ENCODE data around the gene RHCG.

The RHCG gene

DNA sequence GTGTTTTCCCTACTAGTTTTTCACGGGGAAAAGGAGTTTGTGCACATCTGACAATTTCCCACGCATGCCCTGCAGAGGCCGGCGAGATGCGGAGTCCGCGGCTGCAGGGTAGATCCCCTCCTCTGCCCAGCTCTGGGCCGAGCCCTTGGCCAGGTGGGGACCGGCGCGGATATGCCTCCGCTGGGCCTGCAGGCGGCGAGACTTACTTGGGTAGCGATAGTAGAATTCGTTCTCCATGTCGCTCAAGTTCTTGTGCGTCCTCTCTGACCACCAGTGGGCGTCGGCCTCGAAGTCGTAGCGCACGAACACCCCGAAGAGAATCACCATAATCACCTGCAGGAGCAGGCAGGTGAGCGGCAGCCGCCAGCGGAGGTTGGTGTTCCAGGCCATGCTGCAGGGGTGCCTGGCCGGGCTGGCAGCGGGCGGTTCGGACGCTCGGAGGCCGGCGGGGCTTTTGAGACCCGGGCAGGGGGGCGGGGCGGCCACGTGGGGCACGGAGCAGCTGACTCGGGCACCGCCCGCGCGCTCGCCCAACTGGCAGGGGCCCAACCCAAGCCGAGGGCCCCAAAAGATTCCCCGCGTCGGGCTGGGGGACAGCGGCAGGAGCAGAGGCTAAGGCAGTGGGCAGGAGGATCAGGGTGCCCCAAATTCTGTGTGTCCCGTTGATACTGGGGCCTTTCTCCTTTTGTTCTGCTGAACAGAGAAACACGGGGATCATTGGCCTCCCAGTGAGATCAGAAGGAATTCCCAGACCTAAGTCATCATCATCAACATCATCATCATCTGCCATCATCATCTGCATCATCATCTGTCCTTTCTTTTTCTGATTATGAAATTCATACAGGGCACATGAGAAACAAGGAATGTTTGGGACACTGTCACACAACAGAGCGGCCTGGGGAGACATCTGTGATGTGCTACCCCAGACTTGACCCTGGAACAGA, at the start of gene RHCG:
Gene RHCG (minus strand): TSS at position 429 of the 944 bp plus-strand sequence. CDS start 39 bp downstream, at position 390.
- DNase-seq, result no peak

DNA sequence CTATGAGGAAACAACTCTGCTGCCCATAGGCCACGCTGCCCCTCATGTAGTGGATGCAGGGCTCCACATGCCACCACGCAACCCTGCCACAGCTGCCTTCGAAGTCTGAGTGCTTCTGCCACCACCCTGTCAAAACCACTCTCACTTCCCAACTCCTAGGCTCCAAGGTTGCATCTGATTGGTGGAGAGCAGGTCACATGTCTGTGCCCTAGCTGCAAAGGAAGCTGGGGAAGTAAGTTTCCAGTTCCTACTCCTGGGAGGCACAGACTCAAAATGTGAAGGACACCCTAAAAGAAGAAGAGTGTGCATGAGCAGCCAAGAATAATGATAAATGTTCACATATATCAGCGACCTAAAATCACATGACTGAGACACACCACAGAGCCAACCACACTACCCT, 47.0 kb upstream of the RHCG start:
- no peak for DNase-seq

DNA sequence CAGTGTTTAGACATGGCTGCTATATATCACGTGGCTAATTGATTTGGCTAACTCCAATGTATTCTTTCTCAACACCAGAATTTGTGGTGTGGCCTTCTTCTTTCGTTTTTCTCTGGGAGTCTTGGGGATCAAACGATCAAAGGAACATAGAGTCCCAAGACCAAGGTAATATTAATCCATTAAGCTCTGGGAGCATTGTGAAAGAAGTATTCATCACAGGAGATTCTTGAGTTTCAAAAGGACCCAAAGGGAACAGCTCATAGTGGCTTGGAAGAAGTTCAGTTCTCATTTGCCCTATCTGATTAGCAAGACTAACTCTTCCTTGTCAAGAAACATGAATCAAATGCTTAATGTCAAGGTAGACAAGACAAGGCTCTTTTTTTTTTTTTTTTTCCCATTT, 46.0 kb upstream of the RHCG start:
- DNase-seq, result no peak

GRCh38 chr15:89539027-89539426, 42.6 kb upstream of the RHCG start:
- no peak for DNase-seq

DNA sequence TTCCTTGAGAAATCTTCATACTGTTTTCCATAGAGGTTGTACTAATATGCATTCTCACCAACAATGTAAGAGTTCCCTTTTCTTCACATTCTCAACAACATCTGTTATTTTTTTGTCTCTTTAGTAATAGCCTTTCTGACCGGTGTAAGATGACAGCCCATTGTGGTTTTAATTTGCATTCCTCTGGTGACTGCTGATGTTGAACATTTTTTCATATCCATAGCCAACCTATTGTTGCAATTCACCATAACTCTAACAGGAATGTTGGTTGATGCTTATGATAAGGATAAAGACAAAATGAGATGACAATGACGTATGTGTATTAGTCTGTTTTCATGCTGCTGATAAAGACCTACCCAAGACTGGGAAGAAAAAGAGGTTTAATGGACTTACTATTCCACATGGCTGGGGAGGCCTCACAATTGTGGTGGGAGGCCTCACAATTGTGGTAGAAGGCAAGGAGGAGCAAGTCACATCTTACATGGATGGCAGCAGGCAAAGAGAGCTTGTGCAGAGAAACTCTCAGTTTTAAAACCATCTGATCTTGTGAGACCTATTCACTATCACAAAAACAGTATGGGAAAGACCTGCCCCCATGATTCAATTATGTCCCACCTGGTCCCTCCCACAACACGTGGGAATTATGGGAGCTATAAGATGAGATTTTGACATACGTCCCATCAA, 37.6 kb upstream of the RHCG start:
- no peak for DNase-seq

- no peak for DNase-seq
These were observed 35.6 kb upstream of the RHCG start for GRCh38 chr15:89531796-89532537.

DNA sequence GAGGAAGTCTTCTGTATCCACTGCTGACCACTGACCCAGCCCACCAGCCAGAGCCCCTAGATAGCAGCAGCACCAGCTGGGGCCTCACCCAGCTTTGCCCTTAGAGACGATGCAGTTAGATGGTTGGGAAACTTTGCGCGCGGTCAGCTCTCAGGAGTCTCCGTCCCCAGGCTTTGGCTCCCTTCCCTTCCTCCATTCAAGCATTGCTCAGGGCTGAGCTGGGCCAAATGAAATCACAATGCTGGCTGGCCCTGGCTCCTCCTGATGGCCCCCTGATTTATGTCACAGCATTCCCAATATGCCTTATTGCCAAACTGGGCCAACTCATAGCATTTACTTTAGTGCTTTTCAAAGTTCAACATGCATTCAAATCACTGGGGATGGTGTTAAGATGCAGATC, 34.6 kb upstream of the RHCG start:
- DNase-seq, result no peak

DNA sequence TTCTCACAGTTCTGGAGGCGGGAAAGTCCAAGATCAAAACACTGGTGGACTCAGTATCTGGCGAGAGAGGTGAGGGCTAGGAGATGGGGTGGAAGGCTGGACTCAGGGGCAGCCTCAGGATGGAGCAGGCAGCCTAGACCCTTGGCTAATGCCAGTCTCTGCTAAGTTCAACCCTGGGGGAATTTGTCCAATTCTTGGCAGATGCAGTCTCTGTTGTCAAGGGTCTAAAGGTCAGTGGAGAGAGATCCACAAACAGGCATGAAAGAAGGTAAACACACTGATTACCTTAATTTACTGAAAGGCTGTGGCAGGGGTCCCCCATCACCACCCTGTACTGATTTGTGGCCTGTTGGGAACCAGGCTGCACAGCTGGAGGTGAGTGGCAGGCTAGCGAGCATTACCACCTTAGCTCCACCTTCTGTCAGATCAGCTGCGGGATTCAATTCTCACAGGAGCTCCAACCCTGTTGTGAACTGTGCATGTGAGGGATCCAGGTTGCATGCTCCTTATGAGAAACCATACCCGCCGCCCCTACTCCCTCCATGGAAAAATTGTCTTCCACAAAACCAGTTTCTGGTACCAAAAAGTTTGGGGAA, 32.5 kb upstream of the RHCG start:
- DNase-seq, result no peak

- no peak for DNase-seq
These were observed 30.4 kb upstream of the RHCG start for GRCh38 chr15:89526601-89527441.

- DNase-seq, result no peak
These were observed 29.8 kb upstream of the RHCG start for GRCh38 chr15:89526181-89526580.

DNA sequence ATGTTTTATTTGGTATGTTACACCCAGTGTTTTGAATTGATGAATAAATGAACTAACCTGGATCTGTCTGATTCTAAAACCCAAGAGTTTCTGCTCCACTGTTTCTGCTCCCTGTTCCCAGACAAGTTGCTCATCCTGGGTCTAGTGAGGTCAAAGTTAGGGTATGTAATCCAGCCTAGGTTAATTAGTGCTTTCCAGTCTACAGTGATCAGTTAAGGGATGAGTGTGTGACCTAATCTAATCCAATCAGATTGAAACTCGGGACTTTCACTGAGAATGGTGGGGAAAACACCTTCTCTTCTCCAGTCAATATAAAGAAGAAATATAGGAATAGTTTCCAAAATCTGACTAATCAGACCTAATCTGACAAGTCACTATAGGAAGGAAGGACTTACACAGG, 27.8 kb upstream of the RHCG start:
- DNase-seq, result no peak

- DNase-seq, result no peak
These were observed 26.7 kb upstream of the RHCG start for GRCh38 chr15:89523101-89523500.

GRCh38 chr15:89521605-89522004, 25.2 kb upstream of the RHCG start:
- no peak for DNase-seq

DNA sequence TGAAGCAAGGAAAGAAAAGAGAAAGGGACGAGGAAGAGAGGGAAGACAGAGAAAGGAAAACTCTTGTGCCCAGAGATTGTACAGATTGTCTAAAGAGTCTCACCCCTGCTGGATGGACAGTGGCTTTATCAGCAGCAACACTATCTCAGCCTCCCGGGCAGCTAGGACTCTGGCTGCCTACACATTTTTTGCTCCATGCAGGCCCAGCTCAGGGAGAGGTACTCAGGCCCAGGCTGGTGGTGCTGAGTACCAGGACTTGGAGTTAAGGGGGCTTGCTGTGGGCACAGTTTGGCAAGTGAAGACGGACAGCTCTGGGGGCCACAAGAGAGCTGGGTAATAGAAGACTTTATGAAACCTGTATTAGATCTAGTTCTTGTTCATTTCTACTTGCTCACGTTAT, 19.1 kb upstream of the RHCG start:
- no peak for DNase-seq

DNA sequence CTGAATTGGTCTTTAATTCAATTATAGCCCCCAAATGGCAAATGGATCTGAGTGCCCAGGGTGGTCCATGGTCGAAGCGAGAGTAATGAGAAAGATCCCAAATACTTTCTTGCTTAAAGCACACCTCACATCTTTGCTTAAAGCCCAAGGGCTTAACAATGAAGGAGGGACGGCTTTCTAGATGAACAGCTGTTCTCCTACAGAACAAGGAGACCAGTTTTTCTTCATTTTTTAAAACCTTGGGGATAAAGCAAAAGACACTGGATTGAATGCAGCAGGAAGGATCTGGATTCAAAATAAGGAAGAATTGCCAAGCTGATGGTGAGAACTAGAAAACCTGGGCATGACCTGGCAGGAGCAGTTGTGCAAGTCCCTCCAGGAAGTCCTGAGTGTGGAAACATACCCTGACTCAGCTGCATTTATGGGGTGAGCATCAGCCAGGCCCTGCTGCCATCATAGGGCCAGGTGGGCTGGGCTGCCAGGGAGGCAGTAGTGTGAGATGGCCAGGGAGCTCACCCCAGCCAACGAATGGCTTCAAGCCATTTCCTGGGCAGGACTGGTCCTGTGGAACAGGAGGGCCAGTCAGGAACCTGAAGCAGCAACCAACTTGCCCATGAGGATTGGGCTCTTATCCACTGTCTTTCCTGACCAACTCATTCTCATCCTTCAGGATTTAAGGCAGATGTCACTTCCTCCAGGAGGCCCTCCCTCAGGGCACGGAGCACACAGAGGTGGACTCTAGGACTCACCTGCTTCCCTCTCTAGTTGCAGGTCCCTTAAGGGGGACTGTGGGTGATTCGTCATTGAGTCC, 18.4 kb upstream of the RHCG start:
- peak; percentile 34 to 39 for DNase-seq

DNA sequence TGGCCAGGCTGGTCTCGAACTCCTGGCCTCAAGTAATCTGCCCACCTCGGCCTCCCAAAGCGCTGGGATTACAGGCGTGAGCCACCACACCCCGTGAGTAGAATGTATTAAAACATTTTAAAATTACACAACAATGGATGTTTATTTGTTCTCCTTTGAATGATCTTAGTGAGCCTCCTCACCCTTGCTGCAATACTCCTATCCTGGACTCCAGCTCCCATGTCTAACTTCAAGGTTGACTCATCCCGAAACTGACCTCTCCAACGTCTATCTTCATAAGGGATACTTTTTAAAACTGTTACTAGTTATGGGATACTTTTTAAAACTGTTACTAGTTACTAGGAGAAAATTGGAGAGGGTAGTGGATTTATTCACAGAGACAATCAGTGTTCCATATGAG, 17.8 kb upstream of the RHCG start:
- no peak for DNase-seq

- DNase-seq, result no peak
These were observed 16.9 kb upstream of the RHCG start for GRCh38 chr15:89513284-89513683.

DNA sequence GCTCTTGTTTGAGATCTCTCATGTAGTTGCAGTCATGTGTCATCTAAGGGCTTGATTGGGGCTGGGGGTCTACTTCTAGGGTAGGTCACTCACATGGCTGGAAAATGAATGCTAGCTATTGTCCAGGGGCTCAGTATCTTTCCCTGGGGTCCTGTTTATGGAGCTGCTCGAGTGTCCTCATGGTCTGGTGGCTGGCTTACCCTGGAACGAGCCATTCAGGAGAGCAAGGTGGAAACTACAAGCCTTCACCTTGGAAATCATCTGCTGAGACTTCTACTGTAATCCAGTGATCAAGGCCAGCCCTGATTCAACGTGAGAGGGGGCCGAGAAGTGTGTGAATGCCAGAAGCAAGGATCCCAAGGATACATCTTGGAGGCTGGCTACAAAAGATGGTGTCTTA, 16.2 kb upstream of the RHCG start:
- DNase-seq, result no peak

DNA sequence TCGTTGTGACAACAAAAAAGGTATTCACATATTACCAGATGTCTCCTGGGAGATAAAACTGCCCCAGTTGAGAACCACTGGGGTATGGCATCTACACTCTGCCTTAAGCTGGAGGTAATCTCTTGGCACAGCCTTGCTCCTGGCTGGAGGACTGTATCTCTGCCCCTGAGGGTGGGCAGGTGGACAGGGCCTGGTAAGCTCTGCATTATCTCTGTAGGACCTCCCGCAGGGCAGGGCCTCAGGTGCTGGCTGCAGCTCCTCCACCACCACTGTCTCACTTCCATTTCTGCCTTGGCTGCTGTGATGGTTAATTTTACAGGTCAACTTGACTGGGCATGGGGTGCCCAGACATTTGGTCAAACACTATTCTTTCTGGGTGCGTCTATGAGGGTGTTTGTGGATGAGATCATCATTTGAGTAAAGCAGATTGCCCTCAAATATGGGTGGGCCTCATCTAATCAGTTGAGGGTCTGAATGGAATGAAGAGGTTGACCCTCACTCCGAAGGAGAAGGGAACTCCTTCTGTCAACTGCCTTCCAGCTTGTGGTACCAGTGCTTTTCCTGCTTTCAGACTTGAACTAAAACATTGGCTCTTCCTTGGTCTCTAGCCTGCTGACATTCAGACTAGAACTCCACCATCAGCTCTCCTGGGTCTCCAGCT, 9.8 kb upstream of the RHCG start:
- DNase-seq, result no peak

- no peak for DNase-seq
These were observed 7.8 kb upstream of the RHCG start for GRCh38 chr15:89504166-89504565.

Data from AML-193 (cell line).